ENCODE measurements around the gene TPCN2.

DNA sequence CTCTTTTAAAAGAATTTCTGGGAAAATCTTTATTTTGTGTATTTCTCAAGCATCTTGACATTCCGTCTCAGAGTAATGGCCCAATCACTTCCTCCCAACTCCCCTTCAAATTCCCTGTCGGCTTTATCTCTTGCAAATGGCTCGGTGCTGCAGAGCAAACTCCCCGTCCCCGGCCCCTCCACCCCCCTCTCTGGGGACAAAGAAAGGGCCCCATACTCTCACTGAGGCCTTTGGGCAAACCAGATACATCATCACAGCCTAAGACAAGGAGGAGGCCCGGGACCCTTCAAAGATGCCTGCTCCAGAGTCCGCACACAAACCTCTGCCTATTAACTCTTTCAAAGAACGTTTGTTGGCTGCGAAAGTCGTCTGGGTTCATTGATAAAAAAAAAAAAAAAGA, 103.1 kb downstream of the TPCN2 start:
- TF ChIP-seq, protein P1, sequence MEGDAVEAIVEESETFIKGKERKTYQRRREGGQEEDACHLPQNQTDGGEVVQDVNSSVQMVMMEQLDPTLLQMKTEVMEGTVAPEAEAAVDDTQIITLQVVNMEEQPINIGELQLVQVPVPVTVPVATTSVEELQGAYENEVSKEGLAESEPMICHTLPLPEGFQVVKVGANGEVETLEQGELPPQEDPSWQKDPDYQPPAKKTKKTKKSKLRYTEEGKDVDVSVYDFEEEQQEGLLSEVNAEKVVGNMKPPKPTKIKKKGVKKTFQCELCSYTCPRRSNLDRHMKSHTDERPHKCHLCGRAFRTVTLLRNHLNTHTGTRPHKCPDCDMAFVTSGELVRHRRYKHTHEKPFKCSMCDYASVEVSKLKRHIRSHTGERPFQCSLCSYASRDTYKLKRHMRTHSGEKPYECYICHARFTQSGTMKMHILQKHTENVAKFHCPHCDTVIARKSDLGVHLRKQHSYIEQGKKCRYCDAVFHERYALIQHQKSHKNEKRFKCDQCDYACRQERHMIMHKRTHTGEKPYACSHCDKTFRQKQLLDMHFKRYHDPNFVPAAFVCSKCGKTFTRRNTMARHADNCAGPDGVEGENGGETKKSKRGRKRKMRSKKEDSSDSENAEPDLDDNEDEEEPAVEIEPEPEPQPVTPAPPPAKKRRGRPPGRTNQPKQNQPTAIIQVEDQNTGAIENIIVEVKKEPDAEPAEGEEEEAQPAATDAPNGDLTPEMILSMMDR (IDR thresholded peaks at IDR 0.05; ENCODE audit: insufficient read depth, low read length, poor library complexity, severe bottlenecking) = no peak
- no peak for TF ChIP-seq EZH2phosphoT487 (conservative IDR thresholded peaks at IDR 0.05; ENCODE audit: low read length)

All from SU-DHL-6 (cell line).